H9 (cell line): ENCODE measurements around the gene ANP32B. TPM values are rescaled to one million over a fixed set of nuclear protein-coding genes. Genes with fewer than 3 reads are reported as not detected.

ENCODE experiments used
- DNase-seq: peaks from one replicate; pipeline ENCODE4 v3.0.0-alpha.2; 2017
- H2AFZ ChIP-seq: one replicate; pipeline ENCODE4 v1.6.1; 2013; ENCODE audit warnings: mild to moderate bottlenecking, low read length, control low read depth, moderate library complexity
- H2AK5ac ChIP-seq: 2 replicates; pipeline ENCODE4 v1.6.1; 2013; ENCODE audit warnings: low read length, control low read depth, mixed read lengths; ENCODE audit not compliant: insufficient read length
- H2BK120ac ChIP-seq: one replicate; pipeline ENCODE4 v1.6.1; 2013; ENCODE audit warnings: low read depth, mild to moderate bottlenecking, low read length, control low read depth, inconsistent platforms; ENCODE audit not compliant: poor library complexity, severe bottlenecking
- H2BK12ac ChIP-seq: 2 replicates; pipeline ENCODE4 v1.6.1; 2013; ENCODE audit warnings: low read length, control low read depth, mixed read lengths, low read depth; ENCODE audit not compliant: insufficient read length
- H2BK15ac ChIP-seq: 2 replicates; pipeline ENCODE4 v1.6.1; 2013; ENCODE audit warnings: low read depth, low read length, control low read depth
- H2BK20ac ChIP-seq: one replicate; pipeline ENCODE4 v1.6.1; 2013; ENCODE audit warnings: low read depth, mild to moderate bottlenecking, low read length, control low read depth, inconsistent platforms; ENCODE audit not compliant: poor library complexity, severe bottlenecking
- H2BK5ac ChIP-seq: 2 replicates; pipeline ENCODE4 v1.6.1; 2013; ENCODE audit warnings: low read length, control low read depth, mixed read lengths; ENCODE audit not compliant: insufficient read length
- H3K14ac ChIP-seq: 2 replicates; pipeline ENCODE4 v1.6.1; 2013; ENCODE audit warnings: low read length, control low read depth; ENCODE audit not compliant: insufficient read depth
- H3K18ac ChIP-seq: 2 replicates; pipeline ENCODE4 v1.6.1; 2013; ENCODE audit warnings: low read depth, mild to moderate bottlenecking, mixed read lengths, low read length, control low read depth; ENCODE audit not compliant: insufficient read length
- H3K23ac ChIP-seq: 2 replicates; pipeline ENCODE4 v1.6.1; 2013; ENCODE audit warnings: low read length, control low read depth, mixed read lengths, low read depth; ENCODE audit not compliant: insufficient read length
- H3K23me2 ChIP-seq: 2 replicates; pipeline ENCODE4 v1.6.1; 2013; ENCODE audit warnings: low read depth, mild to moderate bottlenecking, mixed read lengths, low read length, control low read depth; ENCODE audit not compliant: insufficient read length, poor library complexity, severe bottlenecking
- H3K27ac ChIP-seq: 2 replicates; pipeline ENCODE4 v1.5.1; 2013; ENCODE audit warnings: low read length, control low read depth, mixed read lengths, low read depth; ENCODE audit not compliant: insufficient read length
- H3K27me3 ChIP-seq: 2 replicates; pipeline ENCODE4 v1.6.1; 2013; ENCODE audit warnings: low read length, control low read depth, inconsistent platforms; ENCODE audit not compliant: insufficient read depth
- H3K4ac ChIP-seq: 2 replicates; pipeline ENCODE4 v1.6.1; 2013; ENCODE audit warnings: low read depth, mild to moderate bottlenecking, control low read depth, inconsistent platforms, low read length, moderate library complexity
- H3K4me1 ChIP-seq: 2 replicates; pipeline ENCODE4 v1.6.1; 2013; ENCODE audit warnings: low read length, control low read depth, inconsistent platforms; ENCODE audit not compliant: insufficient read depth
- H3K4me2 ChIP-seq: 2 replicates; pipeline ENCODE4 v1.6.1; 2013; ENCODE audit warnings: low read length, control low read depth, mixed read lengths; ENCODE audit not compliant: insufficient read length, insufficient read depth
- H3K56ac ChIP-seq: 2 replicates; pipeline ENCODE4 v1.6.1; 2013; ENCODE audit warnings: low read depth, mild to moderate bottlenecking, mixed read lengths, low read length, control low read depth; ENCODE audit not compliant: insufficient read length
- H3K79me1 ChIP-seq: 2 replicates; pipeline ENCODE4 v1.6.1; 2013; ENCODE audit warnings: low read depth, mild to moderate bottlenecking, moderate library complexity, low read length, control low read depth, inconsistent platforms; ENCODE audit not compliant: insufficient read depth, poor library complexity, severe bottlenecking
- H3K79me2 ChIP-seq: 2 replicates; pipeline ENCODE4 v1.6.1; 2013; ENCODE audit warnings: low read length, control low read depth, inconsistent platforms; ENCODE audit not compliant: insufficient read depth
- H3K9ac ChIP-seq: 2 replicates; pipeline ENCODE4 v1.6.1; 2013; ENCODE audit warnings: low read length, control low read depth, mixed read lengths; ENCODE audit not compliant: insufficient read length; ENCODE audit errors: extremely low read depth
- H3K9me3 ChIP-seq: one replicate; pipeline ENCODE4 v1.6.1; 2013; ENCODE audit warnings: low read depth, low read length, inconsistent platforms; ENCODE audit not compliant: control insufficient read depth
- H3T11ph ChIP-seq: one replicate; pipeline ENCODE4 v1.6.1; 2013; ENCODE audit warnings: mild to moderate bottlenecking, low read length, control low read depth, inconsistent platforms
- H4K20me1 ChIP-seq: one replicate; pipeline ENCODE4 v1.6.1; 2013; ENCODE audit not compliant: control insufficient read depth, insufficient read length, insufficient read depth
- H4K5ac ChIP-seq: 2 replicates; pipeline ENCODE4 v1.6.1; 2013; ENCODE audit warnings: low read depth, mild to moderate bottlenecking, mixed read lengths, low read length, control low read depth; ENCODE audit not compliant: insufficient read length
- H4K8ac ChIP-seq: replicated peaks from 2 replicates; pipeline ENCODE4 v1.6.1; 2013; ENCODE audit warnings: low read length, control low read depth, mixed read lengths, low read depth; ENCODE audit not compliant: insufficient read length
- H4K91ac ChIP-seq: 2 replicates; pipeline ENCODE4 v1.6.1; 2013; ENCODE audit warnings: low read depth, mild to moderate bottlenecking, moderate library complexity, mixed read lengths, low read length, control low read depth; ENCODE audit not compliant: insufficient read length
- H3K27ac Mint-ChIP-seq, 3 experiments: 2 replicates in 2 of 3; 3 replicates in 1 of 3; pipeline ENCODE4 v1.8.0; 2020 to 2021; ENCODE audit warnings: mixed read lengths in 3 of 3, mild to moderate bottlenecking in 1 of 3, moderate library complexity in 1 of 3
- H3K27me3 Mint-ChIP-seq: 2 replicates; pipeline ENCODE4 v1.8.0; 2021; ENCODE audit warnings: low read depth, mild to moderate bottlenecking, moderate library complexity, mixed read lengths
- H3K36me3 Mint-ChIP-seq, 3 experiments: 2 replicates in 2 of 3; 3 replicates in 1 of 3; pipeline ENCODE4 v1.8.0; 2020 to 2021; ENCODE audit warnings: low read depth in 3 of 3, mixed read lengths in 3 of 3; ENCODE audit not compliant: insufficient read depth in 1 of 3
- H3K4me1 Mint-ChIP-seq, 2 experiments: 2 replicates each; pipeline ENCODE4 v1.8.0; 2020; ENCODE audit warnings: mixed read lengths in 2 of 2
- H3K4me3 Mint-ChIP-seq, 2 experiments: 2 replicates in 1 of 2; 3 replicates in 1 of 2; pipeline ENCODE4 v1.8.0; 2020 to 2021; ENCODE audit warnings: mild to moderate bottlenecking in 2 of 2, mixed read lengths in 2 of 2, moderate library complexity in 1 of 2
- H3K9me3 Mint-ChIP-seq, 2 experiments: 2 replicates in 1 of 2; 3 replicates in 1 of 2; pipeline ENCODE4 v1.8.0; 2020; ENCODE audit warnings: mild to moderate bottlenecking in 2 of 2, mixed read lengths in 2 of 2, moderate library complexity in 1 of 2
- WGBS: extraction: QIAGEN DNeasy Blood & Tissue Kit; methylation state at CpG from one replicate; pipeline ENCODE4 v1.1.7; 2013; ENCODE audit warnings: missing lambda C conversion rate, low lambda C conversion rate, mixed read lengths; ENCODE audit not compliant: insufficient read length; ENCODE audit errors: extremely low coverage; 5-methylcytosine and 5-hydroxymethylcytosine counted together
- total RNA-seq: library from RNA; stranded (reverse); gene quantifications from 2 replicates; pipeline ENCODE4 v1.2.1, GENCODE V29; 2021
- TF ChIP-seq, protein P1 (sequence below): fragments of 200-600 bp; sonication (generic); conservative IDR thresholded peaks from 3 replicates; pipeline ENCODE4 v1.8.0; 2021; ENCODE audit warnings: antibody characterized with exemption, mild to moderate bottlenecking

The ANP32B gene
- total RNA-seq, 1 experiment from 2014 or later, result 91.6 TPM

GRCh38 chr9:97940741-97941140 lies 42.4 kb upstream of the ANP32B start:
- no peaks in the 10 kb centered on the region for H3K9me3 ChIP-seq
- H3K9me3 Mint-ChIP-seq, result no peaks in the 10 kb centered on the region
- H3K4ac ChIP-seq, result no peak overlapping the region
- no peak overlapping the region for H3K56ac ChIP-seq
- no peak overlapping the region for H2AFZ ChIP-seq
- peaks cover 4% of the 10 kb centered on the region; the same call in 1 of the 2 replicates for H3K27me3 ChIP-seq
- H3K23ac ChIP-seq, result no peak overlapping the region
- no peak overlapping the region for H3K18ac ChIP-seq
- no peak overlapping the region for H2BK15ac ChIP-seq
- no peaks in the 10 kb centered on the region for H3K4me1 Mint-ChIP-seq
- no peak overlapping the region for H3K14ac ChIP-seq
- no peak for DNase-seq
- no peak overlapping the region for H3K9ac ChIP-seq
- no peak overlapping the region for H4K5ac ChIP-seq
- no peaks in the 10 kb centered on the region for H3K4me1 ChIP-seq
- no peak overlapping the region for H3K27ac ChIP-seq
- H3K79me2 ChIP-seq, result no peaks in the 10 kb centered on the region
- no peak overlapping the region for H2BK120ac ChIP-seq
- no peak overlapping the region for H4K91ac ChIP-seq
- H4K8ac ChIP-seq, result no peak overlapping the region
- H3T11ph ChIP-seq, result no peak overlapping the region
- H3K36me3 Mint-ChIP-seq, result no peaks in the 10 kb centered on the region
- no CpG with 5 or more reads among the region's 3 CpGs for WGBS
- no peak overlapping the region for H3K4me2 ChIP-seq
- H2BK12ac ChIP-seq, result no peak overlapping the region
- no peak overlapping the region for H2BK5ac ChIP-seq
- H3K27me3 Mint-ChIP-seq, result peaks cover 17% of the 10 kb centered on the region
- no peak overlapping the region for H2BK20ac ChIP-seq
- H4K20me1 ChIP-seq, result no peaks in the 10 kb centered on the region
- no peak overlapping the region for H3K27ac Mint-ChIP-seq
- no peaks in the 10 kb centered on the region for H3K79me1 ChIP-seq
- H2AK5ac ChIP-seq, result no peak overlapping the region
- no peaks in the 10 kb centered on the region for H3K23me2 ChIP-seq
- H3K4me3 Mint-ChIP-seq, result no peak overlapping the region
- TF ChIP-seq, protein P1, sequence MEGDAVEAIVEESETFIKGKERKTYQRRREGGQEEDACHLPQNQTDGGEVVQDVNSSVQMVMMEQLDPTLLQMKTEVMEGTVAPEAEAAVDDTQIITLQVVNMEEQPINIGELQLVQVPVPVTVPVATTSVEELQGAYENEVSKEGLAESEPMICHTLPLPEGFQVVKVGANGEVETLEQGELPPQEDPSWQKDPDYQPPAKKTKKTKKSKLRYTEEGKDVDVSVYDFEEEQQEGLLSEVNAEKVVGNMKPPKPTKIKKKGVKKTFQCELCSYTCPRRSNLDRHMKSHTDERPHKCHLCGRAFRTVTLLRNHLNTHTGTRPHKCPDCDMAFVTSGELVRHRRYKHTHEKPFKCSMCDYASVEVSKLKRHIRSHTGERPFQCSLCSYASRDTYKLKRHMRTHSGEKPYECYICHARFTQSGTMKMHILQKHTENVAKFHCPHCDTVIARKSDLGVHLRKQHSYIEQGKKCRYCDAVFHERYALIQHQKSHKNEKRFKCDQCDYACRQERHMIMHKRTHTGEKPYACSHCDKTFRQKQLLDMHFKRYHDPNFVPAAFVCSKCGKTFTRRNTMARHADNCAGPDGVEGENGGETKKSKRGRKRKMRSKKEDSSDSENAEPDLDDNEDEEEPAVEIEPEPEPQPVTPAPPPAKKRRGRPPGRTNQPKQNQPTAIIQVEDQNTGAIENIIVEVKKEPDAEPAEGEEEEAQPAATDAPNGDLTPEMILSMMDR, result no peak
